Smooth muscle cell (in vitro differentiated cells): ENCODE measurements around the gene KLF5. TPM values are rescaled to one million over a fixed set of nuclear protein-coding genes. Genes with fewer than 3 reads are reported as not detected.

ENCODE experiments used
- DNase-seq: peaks from one replicate; lab custom pipeline; 2025; ENCODE audit not compliant: unreplicated experiment; lab: John Stamatoyannopoulos, UW
- H2AFZ ChIP-seq: fragments of 200-600 bp; sonication (generic); 2 replicates; pipeline ENCODE4 v1.6.0; 2016; ENCODE audit warnings: antibody characterized with exemption, low read depth, mild to moderate bottlenecking
- H3F3A ChIP-seq: fragments of 200-600 bp; sonication (generic); 2 replicates; pipeline ENCODE4 v1.6.0; 2017; ENCODE audit warnings: antibody characterized with exemption, low read depth
- H3K27ac ChIP-seq: fragments of 200-600 bp; sonication (generic); 2 replicates; pipeline ENCODE4 v1.5.1; 2016; ENCODE audit warnings: low read depth, mild to moderate bottlenecking
- H3K27me3 ChIP-seq: fragments of 200-600 bp; sonication (generic); 2 replicates; pipeline ENCODE4 v1.6.1; 2016; ENCODE audit warnings: low read depth, mild to moderate bottlenecking
- H3K36me3 ChIP-seq: fragments of 200-600 bp; sonication (generic); 2 replicates; pipeline ENCODE4 v1.5.1; 2016; ENCODE audit warnings: low read depth
- H3K4me1 ChIP-seq: fragments of 200-600 bp; sonication (generic); 2 replicates; pipeline ENCODE4 v1.5.1; 2016; ENCODE audit warnings: low read depth
- H3K4me2 ChIP-seq: fragments of 200-600 bp; sonication (generic); 2 replicates; pipeline ENCODE4 v1.6.0; 2016; ENCODE audit warnings: mild to moderate bottlenecking
- H3K4me3 ChIP-seq: fragments of 200-600 bp; sonication (generic); 2 replicates; pipeline ENCODE4 v1.5.1; 2016; ENCODE audit warnings: mild to moderate bottlenecking
- H3K79me2 ChIP-seq: fragments of 200-600 bp; sonication (generic); 2 replicates; pipeline ENCODE4 v1.6.0; 2016; ENCODE audit warnings: low read depth, mild to moderate bottlenecking
- H3K9ac ChIP-seq: fragments of 200-600 bp; sonication (generic); 2 replicates; pipeline ENCODE4 v1.6.0; 2016; ENCODE audit warnings: low read depth
- H3K9me3 ChIP-seq: fragments of 200-600 bp; sonication (generic); replicated peaks from 2 replicates; pipeline ENCODE4 v1.5.1; 2016; ENCODE audit warnings: low read depth
- H4K20me1 ChIP-seq: fragments of 200-600 bp; sonication (generic); 2 replicates; pipeline ENCODE4 v1.6.0; 2016; ENCODE audit warnings: low read depth
- WGBS: methylation state at CpG from one replicate; pipeline ENCODE4 v1.1.7; 2016; ENCODE audit warnings: low lambda C conversion rate; 5-methylcytosine and 5-hydroxymethylcytosine counted together
- polyA plus RNA-seq: library from polyadenylated mRNA; unstranded; fragments of >200 nt; fragmentation: Nextera tagmentation; extraction: Ambion mirVana; gene quantifications from 2 replicates; pipeline ENCODE4 v1.2.1, GENCODE V29; 2016
- total RNA-seq: library from RNA; depleted of rRNA; stranded (reverse); fragments of >200 nt; gene quantifications from 2 replicates; pipeline ENCODE4 v1.2.3, GENCODE V29; 2014
- TF ChIP-seq, protein P1 (sequence below): fragments of 200-600 bp; sonication (generic); IDR thresholded peaks from 2 replicates; pipeline ENCODE4 v1.5.1; 2017; ENCODE audit warnings: borderline replicate concordance, mild to moderate bottlenecking, antibody characterized with exemption; ENCODE audit not compliant: insufficient read depth, poor library complexity, severe bottlenecking

The KLF5 gene
- total and polyA plus RNA-seq, 2 experiments from 2014 or later: 9.7 to 30.0 TPM

DNA sequence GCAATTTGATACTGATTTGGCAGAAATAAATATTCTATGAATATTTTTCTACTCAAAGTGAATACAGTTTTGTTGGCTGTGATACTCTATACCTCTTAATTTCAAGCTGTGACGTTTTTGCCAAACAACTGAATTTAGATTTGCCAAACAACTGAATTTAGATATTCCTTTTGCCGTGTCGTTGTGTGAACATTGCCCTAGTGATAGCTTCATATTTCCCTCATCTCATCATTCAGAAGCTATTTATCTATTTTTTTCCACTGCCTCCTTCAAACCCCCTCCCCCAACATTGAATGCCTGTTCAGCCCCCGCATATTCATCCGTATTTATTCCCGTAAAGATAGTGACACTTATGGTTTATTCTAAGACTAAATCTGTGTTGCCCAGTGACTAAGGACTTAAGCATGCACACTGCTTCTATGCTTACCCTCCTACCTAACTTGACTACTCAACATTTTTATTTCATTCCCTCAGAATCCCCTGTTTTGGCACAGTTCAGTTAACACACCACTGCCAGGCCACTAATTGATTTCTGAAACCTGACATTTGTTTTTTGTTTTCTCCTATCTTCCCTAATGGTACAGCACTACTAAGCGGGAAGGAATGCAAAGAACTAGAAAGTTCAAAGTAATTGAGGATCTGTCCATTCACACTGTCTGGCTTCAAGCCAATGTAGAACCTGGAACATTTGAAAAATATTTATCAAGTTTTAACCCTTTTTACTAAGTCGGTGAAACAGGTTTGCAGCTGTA is 2.8 kb upstream of the KLF5 start:
- Histone ChIP-seq H3K79me2 (no peaks in the 10 kb centered on the region), H4K20me1 (peaks cover under 1% of the 10 kb centered on the region), H3K36me3 (no peaks in the 10 kb centered on the region), H3K9ac (peak overlapping the region; percentile 3), H3K4me2 (peak overlapping the region; percentile 79), H3K9me3 (no peaks in the 10 kb centered on the region), H3K4me1 (peaks cover 30% of the 10 kb centered on the region), H3F3A (peaks cover 5% of the 10 kb centered on the region), H2AFZ (no peak overlapping the region), H3K27ac (peak overlapping the region; percentile 69), H3K27me3 (no peaks in the 10 kb centered on the region), H3K4me3 (no peak overlapping the region)
- TF ChIP-seq, protein P1, sequence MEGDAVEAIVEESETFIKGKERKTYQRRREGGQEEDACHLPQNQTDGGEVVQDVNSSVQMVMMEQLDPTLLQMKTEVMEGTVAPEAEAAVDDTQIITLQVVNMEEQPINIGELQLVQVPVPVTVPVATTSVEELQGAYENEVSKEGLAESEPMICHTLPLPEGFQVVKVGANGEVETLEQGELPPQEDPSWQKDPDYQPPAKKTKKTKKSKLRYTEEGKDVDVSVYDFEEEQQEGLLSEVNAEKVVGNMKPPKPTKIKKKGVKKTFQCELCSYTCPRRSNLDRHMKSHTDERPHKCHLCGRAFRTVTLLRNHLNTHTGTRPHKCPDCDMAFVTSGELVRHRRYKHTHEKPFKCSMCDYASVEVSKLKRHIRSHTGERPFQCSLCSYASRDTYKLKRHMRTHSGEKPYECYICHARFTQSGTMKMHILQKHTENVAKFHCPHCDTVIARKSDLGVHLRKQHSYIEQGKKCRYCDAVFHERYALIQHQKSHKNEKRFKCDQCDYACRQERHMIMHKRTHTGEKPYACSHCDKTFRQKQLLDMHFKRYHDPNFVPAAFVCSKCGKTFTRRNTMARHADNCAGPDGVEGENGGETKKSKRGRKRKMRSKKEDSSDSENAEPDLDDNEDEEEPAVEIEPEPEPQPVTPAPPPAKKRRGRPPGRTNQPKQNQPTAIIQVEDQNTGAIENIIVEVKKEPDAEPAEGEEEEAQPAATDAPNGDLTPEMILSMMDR: no peak
- 15% methylated on average over 8 of the region's 8 CpGs for WGBS
- no peak for DNase-seq

DNA sequence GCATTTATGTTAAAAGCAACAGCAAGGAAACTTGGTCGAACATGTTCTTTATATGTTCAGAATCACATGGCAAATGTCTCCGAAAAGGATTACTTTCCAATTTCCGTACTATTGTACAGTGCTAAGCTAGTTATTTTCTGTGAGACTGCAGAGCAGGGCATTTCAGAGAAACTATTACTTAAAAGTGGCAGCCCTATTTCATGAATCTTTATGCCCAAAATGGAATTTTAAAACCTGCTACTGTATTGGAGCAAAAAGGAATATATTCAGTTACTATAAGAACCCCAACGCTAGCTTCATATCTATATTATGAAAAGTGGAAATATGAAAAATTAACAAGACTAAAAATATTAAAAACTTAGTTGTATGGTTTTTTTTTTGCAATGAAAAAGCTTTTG is 2.2 kb upstream of the KLF5 start:
- Histone ChIP-seq H2AFZ (no peak overlapping the region), H3K9ac (no peak overlapping the region), H3K79me2 (no peaks in the 10 kb centered on the region), H3K9me3 (no peaks in the 10 kb centered on the region), H3K4me3 (no peak overlapping the region), H4K20me1 (peaks cover 6% of the 10 kb centered on the region), H3K4me2 (peak overlapping the region; percentile 79), H3K36me3 (no peaks in the 10 kb centered on the region), H3K4me1 (peaks cover 30% of the 10 kb centered on the region), H3F3A (peaks cover 5% of the 10 kb centered on the region), H3K27me3 (no peaks in the 10 kb centered on the region), H3K27ac (peak overlapping the region; percentile 69)
- 70% methylated on average over 4 of the region's 4 CpGs for WGBS
- TF ChIP-seq, protein P1: no peak
- DNase-seq: no peak

DNA sequence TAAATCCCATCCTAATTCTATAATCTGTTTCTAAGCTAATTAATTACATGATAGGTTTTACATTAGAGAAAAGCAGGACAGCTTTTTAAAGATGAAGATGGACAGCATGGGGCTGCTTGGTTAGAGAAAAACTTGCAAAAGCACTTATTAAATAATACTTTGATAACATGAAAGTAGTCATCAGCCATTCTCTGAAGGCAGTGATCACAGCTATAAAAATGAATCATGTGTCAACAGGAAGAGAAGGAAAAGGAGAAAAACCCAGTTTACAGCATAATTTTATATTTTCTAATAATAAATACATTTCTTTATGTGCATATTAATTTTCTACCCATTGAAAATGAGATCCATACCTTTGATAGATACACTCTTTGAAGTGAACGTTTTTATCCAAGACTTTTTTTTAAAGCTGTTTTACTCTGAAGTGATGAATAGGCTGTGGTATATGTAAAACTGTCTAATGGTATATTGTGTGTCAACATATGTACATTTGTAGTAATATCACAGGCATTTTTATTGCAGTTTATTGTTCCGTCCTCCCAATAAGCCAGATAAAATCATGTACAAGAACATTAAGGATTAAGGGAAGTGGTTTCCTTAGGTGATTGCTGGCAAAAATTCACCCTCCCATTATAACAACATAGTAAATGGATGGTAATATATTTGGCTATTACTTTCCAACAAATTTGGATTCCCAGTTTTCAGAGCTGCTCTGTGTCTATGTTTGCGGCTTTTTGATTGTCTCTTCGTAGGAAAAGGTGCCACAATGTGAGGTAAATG is 1.3 kb upstream of the KLF5 start:
- Histone ChIP-seq H3K27me3 (no peaks in the 10 kb centered on the region), H3K36me3 (no peaks in the 10 kb centered on the region), H3K9me3 (no peaks in the 10 kb centered on the region), H3K79me2 (no peaks in the 10 kb centered on the region), H3K4me3 (peak overlapping the region; percentile 60), H3F3A (peaks cover 5% of the 10 kb centered on the region), H3K27ac (no peak overlapping the region), H3K4me1 (peaks cover 30% of the 10 kb centered on the region), H3K9ac (no peak overlapping the region), H2AFZ (no peak overlapping the region), H4K20me1 (peaks cover 8% of the 10 kb centered on the region), H3K4me2 (peak overlapping the region; percentile 86)
- DNase-seq: no peak
- TF ChIP-seq, protein P1: no peak
- 77% methylated on average over 4 of the region's 4 CpGs for WGBS
